Trophoblast cell (in vitro differentiated cells and primary cell): ENCODE results near the gene PCYT2.

Experiments used
- DNase-seq, 2 donors: peaks; one replicate each; pipeline ENCODE4 v3.0.0-alpha.2; 2016
- H2AFZ ChIP-seq: 2 replicates; pipeline ENCODE4 v1.6.1; 2013; ENCODE audit warnings: low read length, moderate library complexity, mild to moderate bottlenecking; ENCODE audit not compliant: insufficient read depth, poor library complexity
- H2AK5ac ChIP-seq: 2 replicates; pipeline ENCODE4 v1.6.1; 2013; ENCODE audit warnings: mild to moderate bottlenecking, low read length
- H2BK120ac ChIP-seq: 2 replicates; pipeline ENCODE4 v1.6.1; 2013; ENCODE audit warnings: low read length, mild to moderate bottlenecking, moderate library complexity; ENCODE audit not compliant: insufficient read depth, poor library complexity
- H2BK12ac ChIP-seq: 2 replicates; pipeline ENCODE4 v1.6.1; 2013; ENCODE audit warnings: mild to moderate bottlenecking, low read length, moderate library complexity
- H2BK5ac ChIP-seq: 2 replicates; pipeline ENCODE4 v1.6.1; 2013; ENCODE audit warnings: low read length, low read depth, moderate library complexity, mild to moderate bottlenecking; ENCODE audit not compliant: poor library complexity
- H3K14ac ChIP-seq: 2 replicates; pipeline ENCODE4 v1.6.1; 2013; ENCODE audit warnings: mild to moderate bottlenecking, low read length
- H3K18ac ChIP-seq: 2 replicates; pipeline ENCODE4 v1.6.1; 2013; ENCODE audit warnings: mild to moderate bottlenecking, low read length
- H3K23ac ChIP-seq: 2 replicates; pipeline ENCODE4 v1.6.1; 2013; ENCODE audit warnings: low read length
- H3K27ac ChIP-seq: 2 replicates; pipeline ENCODE4 v1.5.1; 2013; ENCODE audit warnings: low read depth, mild to moderate bottlenecking, inconsistent platforms, low read length, moderate library complexity
- H3K27me3 ChIP-seq: 2 replicates; pipeline ENCODE4 v1.6.1; 2013; ENCODE audit warnings: inconsistent platforms, mild to moderate bottlenecking, low read length, moderate library complexity; ENCODE audit not compliant: insufficient read depth
- H3K36me3 ChIP-seq, 2 experiments: 1 replicate in 1 of 2; 2 replicates in 1 of 2; pipeline ENCODE4 v1.6.1; 2013; ENCODE audit warnings: low read length in 2 of 2, mild to moderate bottlenecking in 2 of 2, moderate library complexity in 1 of 2; ENCODE audit not compliant: insufficient read depth in 2 of 2, control insufficient read depth in 1 of 2
- H3K4ac ChIP-seq: 2 replicates; pipeline ENCODE4 v1.6.1; 2013; ENCODE audit warnings: low read depth, mild to moderate bottlenecking, low read length, moderate library complexity
- H3K4me1 ChIP-seq, 2 experiments: 1 replicate in 1 of 2; 2 replicates in 1 of 2; pipeline ENCODE4 v1.6.1; 2013; ENCODE audit warnings: low read length in 2 of 2, mild to moderate bottlenecking in 2 of 2, moderate library complexity in 1 of 2; ENCODE audit not compliant: insufficient read depth in 2 of 2, control insufficient read depth in 1 of 2
- H3K4me2 ChIP-seq: 2 replicates; pipeline ENCODE4 v1.6.1; 2013; ENCODE audit warnings: inconsistent platforms, mild to moderate bottlenecking, low read length, moderate library complexity
- H3K4me3 ChIP-seq: 2 replicates; pipeline ENCODE4 v1.5.1; 2013; ENCODE audit warnings: mild to moderate bottlenecking, low read depth, low read length, inconsistent platforms
- H3K79me1 ChIP-seq: one replicate; pipeline ENCODE4 v1.6.1; 2013; ENCODE audit warnings: low read length
- H3K79me2 ChIP-seq: 2 replicates; pipeline ENCODE4 v1.6.1; 2013; ENCODE audit warnings: low read length, mild to moderate bottlenecking; ENCODE audit not compliant: control insufficient read depth, insufficient read depth, poor library complexity
- H3K9ac ChIP-seq: 2 replicates; pipeline ENCODE4 v1.6.1; 2013; ENCODE audit warnings: mild to moderate bottlenecking, low read length
- H3K9me3 ChIP-seq: 2 replicates; pipeline ENCODE4 v1.6.1; 2013; ENCODE audit warnings: low read depth, mild to moderate bottlenecking, control low read depth, inconsistent platforms, low read length; ENCODE audit not compliant: insufficient read depth
- H4K12ac ChIP-seq: 2 replicates; pipeline ENCODE4 v1.6.1; 2013; ENCODE audit warnings: low read depth, mild to moderate bottlenecking, low read length, moderate library complexity
- H4K8ac ChIP-seq: 2 replicates; pipeline ENCODE4 v1.6.1; 2013; ENCODE audit warnings: low read depth, mild to moderate bottlenecking, low read length, moderate library complexity
- H4K91ac ChIP-seq: one replicate; pipeline ENCODE4 v1.6.1; 2013; ENCODE audit warnings: low read depth, mild to moderate bottlenecking, low read length, moderate library complexity
- WGBS: extraction: QIAGEN DNeasy Blood & Tissue Kit; methylation state at CpG from one replicate; pipeline ENCODE4 v1.1.7; 2013; ENCODE audit warnings: missing lambda C conversion rate; ENCODE audit not compliant: insufficient read length, insufficient coverage; ENCODE audit errors: extremely low coverage; 5-methylcytosine and 5-hydroxymethylcytosine counted together

Gene PCYT2

GRCh38 chr17:81854974-81855774, 56.0 kb downstream of the PCYT2 start:
- Histone ChIP-seq H3K14ac (no peak overlapping the region), H3K79me2 (peaks cover 25% of the 10 kb centered on the region), H2AFZ (no peak overlapping the region), H3K79me1 (peaks cover 7% of the 10 kb centered on the region), H3K9ac (no peak overlapping the region), H3K9me3 (no peaks in the 10 kb centered on the region), H2BK5ac (no peak overlapping the region), H3K4me2 (no peak overlapping the region), H3K27ac (no peak overlapping the region), H2BK12ac (no peak overlapping the region), H4K8ac (no peak overlapping the region), H2BK120ac (no peak overlapping the region), H3K27me3 (no peaks in the 10 kb centered on the region), H3K23ac (no peak overlapping the region), H3K18ac (no peak overlapping the region), H4K12ac (no peak overlapping the region), H3K4me1 (peaks cover 11 to 14% of the 10 kb centered on the region in 2 experiments), H3K4ac (peak overlapping the region; percentile 58), H4K91ac (no peak overlapping the region), H3K4me3 (no peak overlapping the region), H2AK5ac (no peak overlapping the region), H3K36me3 (peaks cover 79% of the 10 kb centered on the region in 2 experiments)
- no CpG with 5 or more reads among the region's 29 CpGs for WGBS
- no peak for DNase-seq

GRCh38 chr17:81852237-81852636, 59.0 kb downstream of the PCYT2 start:
- no peak overlapping the region for H2AK5ac ChIP-seq
- WGBS: no CpG with 5 or more reads among the region's 12 CpGs

GRCh38 chr17:81851423-81851822, 59.8 kb downstream of the PCYT2 start:
- Histone ChIP-seq H4K12ac (no peak overlapping the region), H3K36me3 (peaks cover 82 to 84% of the 10 kb centered on the region in 2 experiments), H3K79me1 (no peaks in the 10 kb centered on the region), H2BK120ac (no peak overlapping the region), H3K79me2 (no peaks in the 10 kb centered on the region), H3K14ac (no peak overlapping the region), H3K27me3 (no peaks in the 10 kb centered on the region), H3K9me3 (no peaks in the 10 kb centered on the region), H3K4me1 (no peaks in the 10 kb centered on the region), H3K18ac (no peak overlapping the region), H2AFZ (no peak overlapping the region), H3K23ac (no peak overlapping the region), H3K27ac (no peak overlapping the region), H3K4me2 (no peak overlapping the region), H3K4me3 (no peak overlapping the region), H4K8ac (no peak overlapping the region), H3K4ac (peak overlapping the region; percentile 40), H2BK5ac (no peak overlapping the region), H4K91ac (no peak overlapping the region), H2AK5ac (no peak overlapping the region), H3K9ac (no peak overlapping the region), H2BK12ac (no peak overlapping the region)
- no CpG with 5 or more reads among the region's 16 CpGs for WGBS
- DNase-seq: no peak

More at GRCh38 chr17:81852237-81852636, 59.0 kb downstream of the PCYT2 start:
- Histone ChIP-seq H3K79me1 (no peaks in the 10 kb centered on the region), H3K4me2 (no peak overlapping the region), H3K79me2 (no peaks in the 10 kb centered on the region), H3K4me3 (no peak overlapping the region), H2AFZ (no peak overlapping the region), H3K27ac (no peak overlapping the region), H3K18ac (no peak overlapping the region), H4K12ac (no peak overlapping the region), H3K14ac (no peak overlapping the region), H2BK120ac (no peak overlapping the region), H4K91ac (no peak overlapping the region), H3K9ac (no peak overlapping the region), H3K4me1 (no peaks in the 10 kb centered on the region), H3K23ac (no peak overlapping the region), H2BK5ac (no peak overlapping the region), H3K36me3 (peaks cover 79 to 83% of the 10 kb centered on the region in 2 experiments), H2BK12ac (no peak overlapping the region), H3K27me3 (no peaks in the 10 kb centered on the region), H4K8ac (no peak overlapping the region), H3K4ac (no peak overlapping the region), H3K9me3 (no peaks in the 10 kb centered on the region)
- no peak for DNase-seq
